HEK293T (cell line): ENCODE measurements around the gene ANKFN1.

Source experiments
- ARNT ChIP-seq: fragments of 450-650 bp; IDR thresholded peaks from 2 replicates; pipeline ENCODE4 v1.6.1; 2017; ENCODE audit warnings: mild to moderate bottlenecking
- CTBP1 ChIP-seq: fragments of 450-650 bp; IDR thresholded peaks from 2 replicates; pipeline ENCODE4 v1.6.1; 2016; ENCODE audit warnings: borderline replicate concordance
- ELF4 ChIP-seq: fragments of 450-650 bp; IDR thresholded peaks from 2 replicates; pipeline ENCODE4 v1.6.1; 2017; ENCODE audit warnings: antibody characterized with exemption
- FOXA1 ChIP-seq: fragments of 450-650 bp; IDR thresholded peaks from 2 replicates; pipeline ENCODE4 v1.6.1; 2016; ENCODE audit warnings: mild to moderate bottlenecking
- FOXM1 ChIP-seq: fragments of 450-650 bp; IDR thresholded peaks from 2 replicates; pipeline ENCODE4 v1.6.1; 2017; ENCODE audit warnings: mild to moderate bottlenecking, borderline replicate concordance
- HDGF ChIP-seq: fragments of 450-650 bp; IDR thresholded peaks from 2 replicates; pipeline ENCODE4 v1.6.1; 2017; ENCODE audit warnings: antibody characterized with exemption, borderline replicate concordance
- LEF1 ChIP-seq: fragments of 450-650 bp; IDR thresholded peaks from 2 replicates; pipeline ENCODE4 v1.6.1; 2017; ENCODE audit warnings: mild to moderate bottlenecking, borderline replicate concordance
- NFRKB ChIP-seq: fragments of 450-650 bp; IDR thresholded peaks from 2 replicates; pipeline ENCODE4 v1.6.1; 2016; ENCODE audit warnings: mild to moderate bottlenecking, moderate library complexity
- SP1 ChIP-seq: fragments of 450-650 bp; IDR thresholded peaks from 2 replicates; pipeline ENCODE4 v1.6.1; 2017
- SUZ12 ChIP-seq: fragments of 450-650 bp; IDR thresholded peaks from 2 replicates; pipeline ENCODE4 v1.6.1; 2016; ENCODE audit warnings: mild to moderate bottlenecking
- ZNF384 ChIP-seq: fragments of 450-650 bp; IDR thresholded peaks from 2 replicates; pipeline ENCODE4 v1.6.1; 2016

DNA sequence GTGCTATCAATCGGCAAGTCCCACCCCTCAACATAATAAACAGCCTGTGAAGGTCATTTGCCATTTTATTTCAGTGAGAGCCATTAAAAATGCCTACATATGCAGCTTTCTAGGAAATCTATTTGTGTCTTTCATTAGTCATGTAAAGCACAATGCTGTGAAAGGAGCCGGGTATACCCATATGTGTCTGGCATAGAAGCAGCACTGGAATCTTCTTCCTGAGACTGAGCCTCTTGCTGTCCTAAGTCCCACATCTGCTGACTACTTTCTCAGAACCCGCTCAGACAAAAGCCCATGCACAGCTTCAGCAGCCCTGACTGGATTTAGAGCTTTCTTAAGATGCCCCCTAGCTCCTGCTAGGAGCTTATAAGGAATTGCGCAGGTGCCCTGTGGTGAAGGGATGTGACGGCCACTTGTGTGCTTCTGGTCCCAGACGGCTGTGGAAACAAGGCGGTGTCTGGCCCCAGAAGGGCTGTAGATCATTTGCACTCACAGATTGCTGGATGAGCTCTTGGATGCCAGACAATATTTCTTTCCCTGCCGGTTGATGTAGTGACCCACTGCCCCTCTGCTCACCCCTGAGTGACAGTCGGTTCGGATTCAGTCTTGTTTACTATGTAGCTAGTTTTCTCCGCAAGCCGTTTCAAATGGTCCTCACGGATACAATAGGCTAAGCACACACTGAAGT is 172.2 kb downstream of the ANKFN1 start:
- TF ChIP-seq FOXA1 (no peak), ZNF384 (no peak), ARNT (no peak), FOXM1 (no peak), SP1 (no peak), SUZ12 (no peak), ELF4 (no peak), LEF1 (no peak), NFRKB (no peak), HDGF (no peak), CTBP1 (no peak)
